ENCODE results near the gene SAMD10. TPM values are rescaled to one million over a fixed set of nuclear protein-coding genes. Genes with fewer than 3 reads are reported as not detected.

The SAMD10 gene
- polyA plus RNA-seq, 1 of the 3 experiments (the other 2 are of a cell fraction): 11.6 TPM

DNA sequence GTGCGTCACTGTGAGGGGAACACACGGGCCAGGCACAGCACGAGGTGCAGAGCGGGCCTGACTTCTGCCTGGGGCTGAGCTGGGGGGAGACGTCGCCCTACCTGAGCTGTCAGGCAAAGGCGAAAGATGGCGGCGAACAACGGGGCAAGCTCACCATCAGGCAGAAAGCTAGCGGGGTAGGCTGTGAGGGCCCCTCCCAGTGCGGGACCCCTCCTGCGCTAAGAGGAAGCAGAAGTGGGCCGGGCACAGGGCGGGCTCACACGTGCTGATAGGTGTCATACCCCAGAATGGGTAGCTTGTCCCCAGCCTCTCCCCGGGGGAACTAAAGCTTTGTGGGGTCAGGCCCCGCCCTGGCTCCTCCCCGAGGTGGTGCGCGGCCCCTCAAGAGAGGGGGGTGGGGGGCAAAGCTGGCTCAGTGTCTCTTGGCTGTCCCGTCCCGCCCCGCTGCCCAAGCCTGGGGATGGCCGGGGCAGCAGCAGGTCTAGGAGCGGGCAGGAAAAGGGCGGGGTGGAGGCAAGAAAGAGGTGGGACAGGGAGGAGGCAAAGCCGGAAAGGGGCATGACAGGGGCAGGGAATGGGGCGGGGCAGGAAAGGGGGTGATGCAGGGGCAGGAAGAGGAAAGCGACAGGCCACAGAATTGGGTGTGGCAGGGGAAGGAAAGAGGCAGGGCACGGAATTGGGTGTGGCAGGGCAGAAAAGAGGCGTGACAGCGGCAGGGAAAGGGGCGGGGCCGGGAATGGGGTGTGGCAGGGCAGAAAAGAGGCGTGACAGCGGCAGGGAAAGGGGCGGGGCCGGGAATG lies 38.0 kb downstream of the SAMD10 start:
- H3K27ac ChIP-seq (ENCODE audit: low read depth in 2 of 2, low read length in 1 of 2): no peak overlapping the region
- H3K79me2 ChIP-seq (ENCODE audit: insufficient read depth): peaks cover 6% of the 10 kb centered on the region; the same call in 1 of the 2 replicates
- H3K36me3 ChIP-seq (replicated peaks in 1 of 2; ENCODE audit: control insufficient read depth in 1 of 2, insufficient read depth in 2 of 2, low read length in 1 of 2): peaks cover 0 to 54% of the 10 kb centered on the region in 2 experiments
- no peak for DNase-seq
- H3K4me3 ChIP-seq (ENCODE audit: low read depth in 2 of 2, low read length in 1 of 2): no peak overlapping the region
- no peaks in the 10 kb centered on the region for H3K9me3 ChIP-seq
- no peaks in the 10 kb centered on the region; a peak in 1 of 4 replicates for H3K4me1 ChIP-seq (ENCODE audit: control insufficient read depth in 1 of 2, insufficient read depth in 2 of 2, low read depth in 1 of 2, low read length in 1 of 2)
- POLR2A ChIA-PET: no interaction called here
- H3F3A ChIP-seq (replicated peaks; ENCODE audit: insufficient read depth): peaks cover 8% of the 10 kb centered on the region
- no peaks in the 10 kb centered on the region for H3K9me2 ChIP-seq
- WGBS (ENCODE audit: low lambda C conversion rate): 94% methylated on average over 35 of the region's 39 CpGs
- CTCF ChIA-PET: interaction anchor here (2.4 kb wide), 1 partner anchor 166 kb away, joined by 10 read pairs; no protein-coding TSS in a partner anchor
- peaks cover 47% of the 10 kb centered on the region for H4K20me1 ChIP-seq (ENCODE audit: insufficient read depth)
- H3K4me2 ChIP-seq: no peak overlapping the region
- no peak overlapping the region for H2AFZ ChIP-seq (ENCODE audit: low read depth)
- no peak overlapping the region for H3K9ac ChIP-seq
- no peaks in the 10 kb centered on the region for H3K27me3 ChIP-seq (ENCODE audit: insufficient read depth)
- TF ChIP-seq, protein P1, sequence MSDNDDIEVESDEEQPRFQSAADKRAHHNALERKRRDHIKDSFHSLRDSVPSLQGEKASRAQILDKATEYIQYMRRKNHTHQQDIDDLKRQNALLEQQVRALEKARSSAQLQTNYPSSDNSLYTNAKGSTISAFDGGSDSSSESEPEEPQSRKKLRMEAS (IDR thresholded peaks at IDR 0.05; ENCODE audit: low read depth): no peak
- no peak for TF ChIP-seq TAF1 (IDR thresholded peaks at IDR 0.05; ENCODE audit: borderline replicate concordance, low read depth, low read length)
- TF ChIP-seq YY1 (IDR thresholded peaks at IDR 0.05; ENCODE audit: low read depth): no peak
- no peak for TF ChIP-seq NFIC (IDR thresholded peaks at IDR 0.05; ENCODE audit: borderline replicate concordance)
- no peak for TF ChIP-seq NRF1 (IDR thresholded peaks at IDR 0.05; ENCODE audit: low read depth, low read length)
- TF ChIP-seq, protein P2, sequence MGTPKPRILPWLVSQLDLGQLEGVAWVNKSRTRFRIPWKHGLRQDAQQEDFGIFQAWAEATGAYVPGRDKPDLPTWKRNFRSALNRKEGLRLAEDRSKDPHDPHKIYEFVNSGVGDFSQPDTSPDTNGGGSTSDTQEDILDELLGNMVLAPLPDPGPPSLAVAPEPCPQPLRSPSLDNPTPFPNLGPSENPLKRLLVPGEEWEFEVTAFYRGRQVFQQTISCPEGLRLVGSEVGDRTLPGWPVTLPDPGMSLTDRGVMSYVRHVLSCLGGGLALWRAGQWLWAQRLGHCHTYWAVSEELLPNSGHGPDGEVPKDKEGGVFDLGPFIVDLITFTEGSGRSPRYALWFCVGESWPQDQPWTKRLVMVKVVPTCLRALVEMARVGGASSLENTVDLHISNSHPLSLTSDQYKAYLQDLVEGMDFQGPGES (IDR thresholded peaks at IDR 0.05; ENCODE audit: low read depth, low read length): no peak
- TF ChIP-seq SMC3 (IDR thresholded peaks at IDR 0.05; ENCODE audit: low read depth, low read length): no peak
- TF ChIP-seq EP300 (IDR thresholded peaks at IDR 0.05; ENCODE audit: borderline replicate concordance in 1 of 2, low read depth in 1 of 2, low read length in 1 of 2): no peak
- no peak for TF ChIP-seq JUND (IDR thresholded peaks at IDR 0.05)
- no peak for TF ChIP-seq SIN3A (IDR thresholded peaks at IDR 0.05; ENCODE audit: borderline replicate concordance, low read depth, low read length)
- no peak for TF ChIP-seq EZH2phosphoT487 (IDR thresholded peaks at IDR 0.05; ENCODE audit: borderline replicate concordance, low read depth)
- no peak for TF ChIP-seq TCF12 (IDR thresholded peaks at IDR 0.05)
- TF ChIP-seq POLR2AphosphoS5 (IDR thresholded peaks at IDR 0.05; ENCODE audit: low read depth, low read length): no peak
- TF ChIP-seq, protein P3, sequence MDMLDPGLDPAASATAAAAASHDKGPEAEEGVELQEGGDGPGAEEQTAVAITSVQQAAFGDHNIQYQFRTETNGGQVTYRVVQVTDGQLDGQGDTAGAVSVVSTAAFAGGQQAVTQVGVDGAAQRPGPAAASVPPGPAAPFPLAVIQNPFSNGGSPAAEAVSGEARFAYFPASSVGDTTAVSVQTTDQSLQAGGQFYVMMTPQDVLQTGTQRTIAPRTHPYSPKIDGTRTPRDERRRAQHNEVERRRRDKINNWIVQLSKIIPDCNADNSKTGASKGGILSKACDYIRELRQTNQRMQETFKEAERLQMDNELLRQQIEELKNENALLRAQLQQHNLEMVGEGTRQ (IDR thresholded peaks at IDR 0.05; ENCODE audit: borderline replicate concordance, low read depth, low read length): no peak
- TF ChIP-seq, protein P4, sequence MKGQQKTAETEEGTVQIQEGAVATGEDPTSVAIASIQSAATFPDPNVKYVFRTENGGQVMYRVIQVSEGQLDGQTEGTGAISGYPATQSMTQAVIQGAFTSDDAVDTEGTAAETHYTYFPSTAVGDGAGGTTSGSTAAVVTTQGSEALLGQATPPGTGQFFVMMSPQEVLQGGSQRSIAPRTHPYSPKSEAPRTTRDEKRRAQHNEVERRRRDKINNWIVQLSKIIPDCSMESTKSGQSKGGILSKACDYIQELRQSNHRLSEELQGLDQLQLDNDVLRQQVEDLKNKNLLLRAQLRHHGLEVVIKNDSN (IDR thresholded peaks at IDR 0.05; ENCODE audit: borderline replicate concordance, low read depth): no peak
- TF ChIP-seq RAD21 (IDR thresholded peaks at IDR 0.05; ENCODE audit: low read length): no peak
- no peak for TF ChIP-seq MXI1 (IDR thresholded peaks at IDR 0.05; ENCODE audit: low read depth, low read length)
- TF ChIP-seq, protein P5, sequence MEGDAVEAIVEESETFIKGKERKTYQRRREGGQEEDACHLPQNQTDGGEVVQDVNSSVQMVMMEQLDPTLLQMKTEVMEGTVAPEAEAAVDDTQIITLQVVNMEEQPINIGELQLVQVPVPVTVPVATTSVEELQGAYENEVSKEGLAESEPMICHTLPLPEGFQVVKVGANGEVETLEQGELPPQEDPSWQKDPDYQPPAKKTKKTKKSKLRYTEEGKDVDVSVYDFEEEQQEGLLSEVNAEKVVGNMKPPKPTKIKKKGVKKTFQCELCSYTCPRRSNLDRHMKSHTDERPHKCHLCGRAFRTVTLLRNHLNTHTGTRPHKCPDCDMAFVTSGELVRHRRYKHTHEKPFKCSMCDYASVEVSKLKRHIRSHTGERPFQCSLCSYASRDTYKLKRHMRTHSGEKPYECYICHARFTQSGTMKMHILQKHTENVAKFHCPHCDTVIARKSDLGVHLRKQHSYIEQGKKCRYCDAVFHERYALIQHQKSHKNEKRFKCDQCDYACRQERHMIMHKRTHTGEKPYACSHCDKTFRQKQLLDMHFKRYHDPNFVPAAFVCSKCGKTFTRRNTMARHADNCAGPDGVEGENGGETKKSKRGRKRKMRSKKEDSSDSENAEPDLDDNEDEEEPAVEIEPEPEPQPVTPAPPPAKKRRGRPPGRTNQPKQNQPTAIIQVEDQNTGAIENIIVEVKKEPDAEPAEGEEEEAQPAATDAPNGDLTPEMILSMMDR (IDR thresholded peaks at IDR 0.05): no peak
- TF ChIP-seq FOXJ3 (CRISPR knock-in tag; IDR thresholded peaks at IDR 0.05): no peak
- TF ChIP-seq RXRA (IDR thresholded peaks at IDR 0.05; ENCODE audit: borderline replicate concordance, low read depth): no peak
